HCT116 (cell line): ENCODE measurements around the gene SRCIN1. TPM values are rescaled to one million over a fixed set of nuclear protein-coding genes. Genes with fewer than 3 reads are reported as not detected.

Source experiments
- ATAC-seq: fragments of 200-7000 bp; cut with Tn5 transposase; 2 replicates; pipeline ENCODE4 v1.9.1; 2020; ENCODE audit warnings: mild to moderate bottlenecking, moderate library complexity
- BruUV-seq: library from RNA; stranded (reverse); fragments of 400-500 nt; replicated peaks from 2 replicates; lab custom pipeline; 2021; lab: Mats Ljungman, UMichigan
- CTCF ChIA-PET: fragments of 300-600 bp; sonication (Branson Sonifier 250); formaldehyde crosslinking; loops from one replicate; lab custom pipeline; 2021; ENCODE audit warnings: antibody characterized with exemption; lab: Charles Lee
- POLR2A ChIA-PET: fragments of 300-600, 350-600 bp; sonication (Branson Sonifier 250); formaldehyde crosslinking; loops from one replicate; lab custom pipeline; 2021; ENCODE audit warnings: antibody characterized with exemption; lab: Charles Lee
- RAD21 ChIA-PET, 2 experiments: fragments of 300-600 bp; sonication (Branson Sonifier 250); formaldehyde crosslinking; loops; one replicate each; lab custom pipeline; 2023; ENCODE audit warnings: low total read pairs in 2 of 2; ENCODE audit not compliant: uncharacterized antibody in 2 of 2, unreplicated experiment in 2 of 2, low non-redundant PET in 1 of 2; lab: Charles Lee
- DNase-seq: peaks from one replicate; pipeline ENCODE4 v3.0.0-alpha.2; 2010; ENCODE audit warnings: low read depth, low spot score
- H2AFZ ChIP-seq: fragments of 200-600 bp; shearing (Covaris generic), sonication (generic); 2 replicates; pipeline ENCODE4 v1.6.1; 2017; ENCODE audit warnings: low read depth, mixed run types, mixed read lengths, antibody characterized with exemption, low read length; ENCODE audit not compliant: poor library complexity, severe bottlenecking
- H3K27ac ChIP-seq: 2 replicates; pipeline ENCODE4 v1.5.1; 2012; ENCODE audit warnings: low read depth, low read length
- H3K27me3 ChIP-seq: fragments of 200-600 bp; sonication (generic); 2 replicates; pipeline ENCODE4 v1.6.1; 2016; ENCODE audit warnings: mixed run types, low read length, mixed read lengths; ENCODE audit not compliant: insufficient read depth
- H3K36me3 ChIP-seq, 2 experiments: fragments of 200-500 bp in 1 of 2; fragments of 200-600 bp in 1 of 2; sonication (Bioruptor generic) in 1 of 2; sonication (generic) in 1 of 2; 2 replicates each; pipeline versions ENCODE4 v1.5.1 to v1.6.1; 2014 to 2016; ENCODE audit warnings: low read length in 2 of 2, inconsistent platforms in 1 of 2, mixed read lengths in 1 of 2, mixed run types in 1 of 2; ENCODE audit not compliant: insufficient read depth in 2 of 2, control insufficient read depth in 1 of 2
- H3K4me1 ChIP-seq, 2 experiments: fragments of 200-600 bp in 1 of 2; sonication (generic) in 1 of 2; 2 replicates each; pipeline versions ENCODE4 v1.5.1 to v1.6.1; 2012 to 2017; ENCODE audit warnings: low read length in 2 of 2, inconsistent platforms in 1 of 2, mild to moderate bottlenecking in 1 of 2, mixed read lengths in 1 of 2, mixed run types in 1 of 2, moderate library complexity in 1 of 2; ENCODE audit not compliant: insufficient read depth in 2 of 2, control insufficient read depth in 1 of 2
- H3K4me2 ChIP-seq: fragments of 200-600 bp; sonication (generic); 2 replicates; pipeline ENCODE4 v1.6.1; 2017; ENCODE audit warnings: mixed run types, low read length, mixed read lengths
- H3K4me3 ChIP-seq, 2 experiments: fragments of 200-600 bp in 1 of 2; sonication (generic) in 1 of 2; replicated peaks in 1 of 2; 2 replicates each; pipeline ENCODE4 v1.5.1; 2011 to 2016; ENCODE audit warnings: low read length in 2 of 2, control low read depth in 1 of 2, low read depth in 1 of 2, mild to moderate bottlenecking in 1 of 2, mixed read lengths in 1 of 2, mixed run types in 1 of 2
- H3K79me2 ChIP-seq: fragments of 200-600 bp; sonication (generic); 2 replicates; pipeline ENCODE4 v1.6.1; 2017; ENCODE audit warnings: mild to moderate bottlenecking, mixed run types, low read length, moderate library complexity, mixed read lengths; ENCODE audit not compliant: insufficient read depth
- H3K9ac ChIP-seq: fragments of 200-600 bp; sonication (generic); 2 replicates; pipeline ENCODE4 v1.6.1; 2016; ENCODE audit warnings: low read length, mixed read lengths
- H3K9me2 ChIP-seq: fragments of 200-600 bp; sonication (generic), shearing (Covaris generic); 2 replicates; pipeline ENCODE4 v1.6.1; 2017; ENCODE audit warnings: mixed run types, mild to moderate bottlenecking, moderate library complexity; ENCODE audit not compliant: insufficient read depth
- H3K9me3 ChIP-seq, 2 experiments: fragments of 200-500 bp in 1 of 2; fragments of 200-600 bp in 1 of 2; sonication (Bioruptor generic) in 1 of 2; sonication (generic) in 1 of 2; 2 replicates each; pipeline ENCODE4 v1.6.1; 2014 to 2017; ENCODE audit warnings: low read length in 2 of 2, mixed read lengths in 2 of 2, inconsistent platforms in 1 of 2, low read depth in 1 of 2, mild to moderate bottlenecking in 1 of 2, mixed run types in 1 of 2, moderate library complexity in 1 of 2; ENCODE audit not compliant: control insufficient read depth in 1 of 2, insufficient read depth in 1 of 2
- H4K20me1 ChIP-seq: fragments of 200-600 bp; sonication (generic), shearing (Covaris generic); 2 replicates; pipeline ENCODE4 v1.6.1; 2017; ENCODE audit warnings: mixed run types, mild to moderate bottlenecking, moderate library complexity; ENCODE audit not compliant: insufficient read depth
- CTCF ChIP-seq, 3 experiments: fragments of 200-600 bp in 1 of 3; sonication (generic) in 1 of 3; IDR thresholded peaks in 2 of 3; conservative IDR thresholded peaks in 1 of 3; 2 replicates each; pipeline ENCODE4 v1.5.1; 2012 to 2017; ENCODE audit warnings: low read depth in 2 of 3, low read length in 2 of 3, antibody characterized with exemption in 1 of 3, borderline replicate concordance in 1 of 3, control low read depth in 1 of 3, mild to moderate bottlenecking in 1 of 3, mixed read lengths in 1 of 3, mixed run types in 1 of 3, moderate library complexity in 1 of 3; ENCODE audit not compliant: insufficient read depth in 1 of 3
- EGR1 ChIP-seq: IDR thresholded peaks from 2 replicates; pipeline ENCODE4 v1.6.1; 2012; ENCODE audit warnings: low read depth
- ELF1 ChIP-seq: IDR thresholded peaks from 2 replicates; pipeline ENCODE4 v1.6.1; 2012; ENCODE audit warnings: low read depth, borderline replicate concordance
- EZH2phosphoT487 ChIP-seq: fragments of 200-600 bp; IDR thresholded peaks from 2 replicates; pipeline ENCODE4 v1.6.1; 2018; ENCODE audit warnings: antibody characterized with exemption, borderline replicate concordance
- MAX ChIP-seq: IDR thresholded peaks from 2 replicates; pipeline ENCODE4 v1.6.1; 2012
- POLR2AphosphoS5 ChIP-seq: IDR thresholded peaks from 2 replicates; pipeline ENCODE4 v1.6.1; 2011; ENCODE audit warnings: mild to moderate bottlenecking, low read depth, low read length, moderate library complexity
- SIN3A ChIP-seq: IDR thresholded peaks from 2 replicates; pipeline ENCODE4 v1.6.1; 2012; ENCODE audit warnings: low read depth
- ZNF274 ChIP-seq: fragments of 200-500 bp; sonication (Bioruptor generic); IDR thresholded peaks from 2 replicates; pipeline ENCODE4 v1.6.1; 2014; ENCODE audit warnings: mild to moderate bottlenecking, low read depth, low read length, inconsistent platforms
- intact Hi-C: fragments of 100-400 bp; cut with micrococcal nuclease; formaldehyde crosslinking; loops from 2 replicates; pipeline ENCODE4 v1.10.0; 2022
- total RNA-seq: library from RNA; stranded (reverse); gene quantifications from one replicate; pipeline ENCODE4 v1.2.1, GENCODE V29; 2021; ENCODE audit not compliant: unreplicated experiment
- TF ChIP-seq, protein P1 (sequence below): IDR thresholded peaks from 2 replicates; pipeline ENCODE4 v1.6.1; 2012

SRCIN1 gene
- total RNA-seq, 1 experiment from 2014 or later: 10.5 TPM

DNA sequence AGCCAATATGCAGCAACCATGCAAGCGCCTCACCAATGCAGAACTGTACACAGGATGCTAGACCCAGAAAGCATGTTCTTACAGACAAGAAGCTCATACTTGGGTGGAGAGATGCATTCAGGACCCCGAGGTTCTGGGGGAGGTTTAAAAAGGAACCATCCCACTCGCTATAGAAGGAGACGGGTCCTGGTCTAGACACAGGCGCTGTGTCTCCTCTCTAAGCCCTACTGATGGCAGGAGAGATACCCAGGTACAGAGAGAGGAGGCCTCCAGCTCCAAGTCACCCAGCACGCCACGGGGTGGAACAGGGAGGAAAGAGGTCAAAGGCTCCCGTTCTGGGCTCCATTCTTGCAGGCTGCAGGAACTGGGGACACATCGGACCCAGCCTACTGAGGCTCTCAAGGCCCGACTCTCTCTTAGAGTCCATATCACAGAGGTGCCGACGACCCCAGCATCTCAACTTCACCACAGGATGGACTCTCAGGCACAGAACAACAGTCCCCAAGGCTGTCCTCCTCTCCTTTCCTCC lies 28.0 kb downstream of the SRCIN1 start:
- H3K9me2 ChIP-seq: no peaks in the 10 kb centered on the region
- H3K4me3 ChIP-seq: no peak overlapping the region
- no peaks in the 10 kb centered on the region for H3K27me3 ChIP-seq
- ATAC-seq (no peak), DNase-seq (no peak)
- H2AFZ ChIP-seq: no peak overlapping the region
- intact Hi-C loops: no loop called here
- H3K4me2 ChIP-seq: no peak overlapping the region
- POLR2A ChIA-PET: no interaction called here
- no peaks in the 10 kb centered on the region for H3K79me2 ChIP-seq
- CTCF ChIA-PET: interaction anchor here (1.0 to 4.4 kb wide), 2 partner anchors 19 to 86 kb away, joined by 3 to 33 read pairs; no protein-coding TSS in a partner anchor
- RAD21 ChIA-PET: no interaction called here
- H3K36me3 ChIP-seq: no peaks in the 10 kb centered on the region
- H3K9ac ChIP-seq: no peak overlapping the region
- no peak overlapping the region for H3K27ac ChIP-seq
- BruUV-seq: no TSS peak
- TF ChIP-seq SIN3A (no peak), ZNF274 (no peak), EGR1 (no peak), EZH2phosphoT487 (no peak), ELF1 (no peak), CTCF (IDR thresholded peaks at IDR 0.05 in 2 of 3, conservative IDR thresholded peaks at IDR 0.05 in 1 of 3; ENCODE audit: borderline replicate concordance in 1 of 3, insufficient read depth in 1 of 3, low read depth in 2 of 3, low read length in 2 of 3) (no peak), POLR2AphosphoS5 (no peak), MAX (no peak)
- TF ChIP-seq, protein P1, sequence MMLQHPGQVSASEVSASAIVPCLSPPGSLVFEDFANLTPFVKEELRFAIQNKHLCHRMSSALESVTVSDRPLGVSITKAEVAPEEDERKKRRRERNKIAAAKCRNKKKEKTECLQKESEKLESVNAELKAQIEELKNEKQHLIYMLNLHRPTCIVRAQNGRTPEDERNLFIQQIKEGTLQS: no peak
- TF ChIP-seq, all 23 proteins: peak for 0
- H3K4me1 ChIP-seq: peaks cover 20 to 37% of the 10 kb centered on the region in 2 experiments
- H3K9me3 ChIP-seq: no peaks in the 10 kb centered on the region
- H4K20me1 ChIP-seq: no peaks in the 10 kb centered on the region
